Left lung (tissue), 10 donors: ENCODE data around the gene ZNF786. TPM values are rescaled to one million over a fixed set of nuclear protein-coding genes. Genes with fewer than 3 reads are reported as not detected.

Experiments
- ATAC-seq: fragments of 200-7000 bp; cut with Tn5 transposase; one replicate; pipeline ENCODE4 v1.9.1; 2020; ENCODE audit warnings: moderate library complexity
- DNase-seq, 4 donors: peaks; one replicate each; pipeline ENCODE4 v3.0.0-alpha.2; 2013 to 2020
- H3K27ac ChIP-seq, 2 donors: fragments of 200-600 bp; sonication (generic) in 1 of 2; one replicate each; pipeline versions ENCODE4 v1.5.0 to v1.8.0; 2020 to 2021
- H3K27me3 ChIP-seq, 2 donors: fragments of 200-600 bp; sonication (generic) in 1 of 2; one replicate each; pipeline versions ENCODE4 v1.5.0 to v1.8.0; 2020 to 2021
- H3K36me3 ChIP-seq, 2 donors: fragments of 200-600 bp; sonication (generic) in 1 of 2; one replicate each; pipeline versions ENCODE4 v1.5.0 to v1.8.0; 2020 to 2021
- H3K4me1 ChIP-seq, 2 donors: fragments of 200-600 bp; one replicate each; pipeline ENCODE4 v1.8.0; 2021
- H3K4me3 ChIP-seq, 2 donors: fragments of 200-600 bp; sonication (generic) in 1 of 2; one replicate each; pipeline versions ENCODE4 v1.5.0 to v1.8.0; 2020 to 2021; ENCODE audit warnings: mild to moderate bottlenecking in 1 of 2
- H3K9me3 ChIP-seq, 2 donors: fragments of 200-600 bp; sonication (generic) in 1 of 2; one replicate each; pipeline versions ENCODE4 v1.5.0 to v1.8.0; 2020 to 2021
- intact Hi-C, 2 donors: fragments of 100-400 bp; cut with DNase I; formaldehyde crosslinking; loops; one replicate each; pipeline versions ENCODE4 v1.11.2 to v1.14.2; 2022
- polyA plus RNA-seq, 6 donors: library from polyadenylated mRNA; unstranded; fragments of 120-200 nt; gene quantifications; one replicate each; pipeline ENCODE4 v1.2.1, GENCODE V29; 2013; ENCODE audit not compliant: insufficient read length in 6 of 6
- total RNA-seq, 2 donors: library from RNA; stranded (reverse); fragmentation: NEBNext Ultra II Directional; extraction: Animal tissue kit (Norgen Biotek cat#: 25700); gene quantifications; one replicate each; pipeline ENCODE4 v1.2.1, GENCODE V29; 2021
- TF ChIP-seq, protein P1 (sequence below), 2 donors: fragments of 200-600 bp; sonication (generic) in 1 of 2; IDR thresholded peaks; one replicate each; pipeline versions ENCODE4 v1.5.0 to v1.8.0; 2021; ENCODE audit warnings: antibody characterized with exemption in 2 of 2
- donor health status: DM: no; HTN: yes; CAD: no.
- donor health status: DM: no; HTN: no; CAD: no.

ZNF786 gene
- total and polyA plus RNA-seq, 8 donors: 5.2 to 8.7 (median 6.9) TPM

GRCh38 chr7:149084407-149084806 is 6.1 kb downstream of the ZNF786 start:
- Histone ChIP-seq H3K9me3 (peaks cover 0 to 3% of the 10 kb centered on the region in 2 donors), H3K4me3 (no peak overlapping the region), H3K27ac (no peak overlapping the region), H3K27me3 (no peaks in the 10 kb centered on the region), H3K4me1 (peaks cover 0 to 27% of the 10 kb centered on the region in 2 donors), H3K36me3 (peaks cover 0 to 6% of the 10 kb centered on the region in 2 donors)
- intact Hi-C loops: loop anchor here in 1 of 2 donors (10.0 kb wide), 1 partner anchor 80 kb away; no protein-coding TSS in a partner anchor
- DNase-seq (no peak), ATAC-seq (no peak)
- TF ChIP-seq, protein P1, sequence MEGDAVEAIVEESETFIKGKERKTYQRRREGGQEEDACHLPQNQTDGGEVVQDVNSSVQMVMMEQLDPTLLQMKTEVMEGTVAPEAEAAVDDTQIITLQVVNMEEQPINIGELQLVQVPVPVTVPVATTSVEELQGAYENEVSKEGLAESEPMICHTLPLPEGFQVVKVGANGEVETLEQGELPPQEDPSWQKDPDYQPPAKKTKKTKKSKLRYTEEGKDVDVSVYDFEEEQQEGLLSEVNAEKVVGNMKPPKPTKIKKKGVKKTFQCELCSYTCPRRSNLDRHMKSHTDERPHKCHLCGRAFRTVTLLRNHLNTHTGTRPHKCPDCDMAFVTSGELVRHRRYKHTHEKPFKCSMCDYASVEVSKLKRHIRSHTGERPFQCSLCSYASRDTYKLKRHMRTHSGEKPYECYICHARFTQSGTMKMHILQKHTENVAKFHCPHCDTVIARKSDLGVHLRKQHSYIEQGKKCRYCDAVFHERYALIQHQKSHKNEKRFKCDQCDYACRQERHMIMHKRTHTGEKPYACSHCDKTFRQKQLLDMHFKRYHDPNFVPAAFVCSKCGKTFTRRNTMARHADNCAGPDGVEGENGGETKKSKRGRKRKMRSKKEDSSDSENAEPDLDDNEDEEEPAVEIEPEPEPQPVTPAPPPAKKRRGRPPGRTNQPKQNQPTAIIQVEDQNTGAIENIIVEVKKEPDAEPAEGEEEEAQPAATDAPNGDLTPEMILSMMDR (IDR thresholded peaks at IDR 0.05): no peak

DNA sequence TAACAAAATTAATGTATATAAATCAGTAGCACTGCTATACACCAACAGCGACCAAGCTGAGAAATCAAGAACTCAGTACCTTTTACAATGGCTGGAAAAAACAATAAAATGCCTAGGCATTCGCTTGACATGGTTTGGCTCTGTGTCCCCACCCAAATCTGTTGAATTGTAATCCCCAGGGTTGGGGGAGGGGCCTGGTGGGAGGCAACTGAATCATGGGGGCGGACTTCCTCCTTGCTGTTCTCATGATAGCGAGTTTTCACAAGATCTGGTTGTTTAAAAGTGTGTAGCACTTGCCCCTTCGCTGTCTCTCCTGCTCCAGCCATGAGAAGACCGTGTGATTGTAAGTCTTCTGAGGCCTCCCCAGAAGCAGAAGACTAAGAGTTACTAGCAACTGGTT is 8.6 kb downstream of the ZNF786 start:
- ATAC-seq (no peak), DNase-seq (no peak)
- peaks cover 0 to 6% of the 10 kb centered on the region in 2 donors for H3K36me3 ChIP-seq
- H3K9me3 ChIP-seq: peaks cover 0 to 3% of the 10 kb centered on the region in 2 donors
- no peaks in the 10 kb centered on the region for H3K27me3 ChIP-seq
- intact Hi-C loops: loop anchor here in 1 of 2 donors (10.0 kb wide), 1 partner anchor 77 kb away; no protein-coding TSS in a partner anchor
- no peak overlapping the region for H3K4me3 ChIP-seq
- H3K4me1 ChIP-seq: peaks cover 0 to 7% of the 10 kb centered on the region in 2 donors
- TF ChIP-seq, protein P1 (IDR thresholded peaks at IDR 0.05): no peak
- H3K27ac ChIP-seq: no peak overlapping the region

DNA sequence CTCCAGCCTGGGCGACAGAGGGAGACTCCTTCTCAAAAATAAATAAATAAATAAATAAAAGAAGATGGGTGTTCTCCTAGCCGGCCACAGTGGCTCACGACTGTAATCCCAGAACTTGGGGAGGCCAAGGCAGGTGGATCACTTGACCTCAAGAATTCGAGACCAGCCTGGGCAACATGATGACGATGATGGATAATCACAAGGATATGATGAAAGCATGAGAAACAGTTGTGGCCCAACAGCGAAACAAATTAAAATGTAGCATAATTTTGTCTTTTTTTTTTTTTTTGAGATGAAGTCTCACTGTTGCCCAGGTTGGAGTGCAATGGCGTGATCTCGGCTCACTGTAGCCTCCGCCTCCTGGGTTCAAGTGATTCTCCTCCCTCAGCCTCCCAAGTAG is 12.9 kb downstream of the ZNF786 start:
- H3K9me3 ChIP-seq: no peaks in the 10 kb centered on the region
- TF ChIP-seq, protein P1 (IDR thresholded peaks at IDR 0.05): no peak
- peaks cover 0 to 17% of the 10 kb centered on the region in 2 donors for H3K36me3 ChIP-seq
- no peak overlapping the region for H3K4me3 ChIP-seq
- intact Hi-C loops: no loop called here
- H3K4me1 ChIP-seq: no peaks in the 10 kb centered on the region
- no peak overlapping the region for H3K27ac ChIP-seq
- no peaks in the 10 kb centered on the region for H3K27me3 ChIP-seq
- ATAC-seq (no peak), DNase-seq (no peak)

GRCh38 chr7:149075286-149075685 is 15.2 kb downstream of the ZNF786 start:
- no peak overlapping the region for H3K27ac ChIP-seq
- intact Hi-C loops: no loop called here
- H3K9me3 ChIP-seq: no peaks in the 10 kb centered on the region
- no peaks in the 10 kb centered on the region for H3K27me3 ChIP-seq
- ATAC-seq (no peak), DNase-seq (no peak)
- H3K36me3 ChIP-seq: peaks cover 0 to 37% of the 10 kb centered on the region in 2 donors
- no peaks in the 10 kb centered on the region for H3K4me1 ChIP-seq
- no peak overlapping the region for H3K4me3 ChIP-seq
- TF ChIP-seq, protein P1 (IDR thresholded peaks at IDR 0.05): no peak

DNA sequence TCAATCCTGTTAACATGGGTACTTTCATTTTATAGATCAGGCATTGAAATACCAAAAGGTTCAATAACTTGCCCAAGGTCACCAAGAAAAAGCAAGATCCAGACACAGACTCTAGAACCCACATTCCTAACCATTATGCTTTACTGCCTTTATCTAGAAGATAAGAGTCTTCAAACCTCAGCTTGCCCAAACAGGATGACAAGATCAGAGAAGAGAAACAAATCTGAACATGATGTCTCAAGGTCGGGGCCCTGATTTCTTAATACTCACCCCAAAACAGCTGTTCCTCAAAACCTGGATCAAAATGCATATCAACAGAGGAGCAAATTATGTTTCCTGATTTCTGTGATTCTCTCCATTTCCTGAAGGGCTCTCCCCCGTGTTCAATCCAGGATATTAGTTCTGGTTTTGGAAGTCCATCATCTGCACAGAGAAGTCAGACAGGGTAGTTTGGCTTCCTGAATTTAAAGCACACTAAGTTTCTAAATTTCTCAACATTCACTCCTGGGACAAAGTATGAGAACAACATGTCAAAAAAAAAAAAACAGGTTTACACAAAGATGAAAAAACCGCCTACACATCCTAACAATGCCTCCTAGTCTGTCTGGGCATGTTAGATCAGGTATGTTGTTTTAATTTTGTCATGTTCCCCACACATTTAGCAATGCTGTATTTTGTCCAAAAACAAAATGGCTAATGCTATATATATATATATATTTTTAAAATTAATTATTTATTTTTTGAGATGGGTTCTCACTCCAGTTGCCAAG is 16.2 kb downstream of the ZNF786 start:
- no peaks in the 10 kb centered on the region for H3K9me3 ChIP-seq
- intact Hi-C loops: no loop called here
- H3K27me3 ChIP-seq: no peaks in the 10 kb centered on the region
- no peak for ATAC-seq
- DNase-seq: no peak
- no peaks in the 10 kb centered on the region for H3K4me1 ChIP-seq
- H3K36me3 ChIP-seq: peaks cover 0 to 42% of the 10 kb centered on the region in 2 donors
- no peak overlapping the region for H3K27ac ChIP-seq
- TF ChIP-seq, protein P1 (IDR thresholded peaks at IDR 0.05): no peak
- no peak overlapping the region for H3K4me3 ChIP-seq
